Erythroblast (primary cell): ENCODE measurements around the gene TESK2.

Source experiments
- GATA1 ChIP-seq: IDR thresholded peaks from 2 replicates; pipeline ENCODE4 v1.6.1; 2011; ENCODE audit warnings: low read depth, mild to moderate bottlenecking, control low read depth, low read length, moderate library complexity
- POLR2A ChIP-seq: IDR thresholded peaks from 2 replicates; pipeline ENCODE4 v1.6.1; 2011; ENCODE audit warnings: mild to moderate bottlenecking, low read length

DNA sequence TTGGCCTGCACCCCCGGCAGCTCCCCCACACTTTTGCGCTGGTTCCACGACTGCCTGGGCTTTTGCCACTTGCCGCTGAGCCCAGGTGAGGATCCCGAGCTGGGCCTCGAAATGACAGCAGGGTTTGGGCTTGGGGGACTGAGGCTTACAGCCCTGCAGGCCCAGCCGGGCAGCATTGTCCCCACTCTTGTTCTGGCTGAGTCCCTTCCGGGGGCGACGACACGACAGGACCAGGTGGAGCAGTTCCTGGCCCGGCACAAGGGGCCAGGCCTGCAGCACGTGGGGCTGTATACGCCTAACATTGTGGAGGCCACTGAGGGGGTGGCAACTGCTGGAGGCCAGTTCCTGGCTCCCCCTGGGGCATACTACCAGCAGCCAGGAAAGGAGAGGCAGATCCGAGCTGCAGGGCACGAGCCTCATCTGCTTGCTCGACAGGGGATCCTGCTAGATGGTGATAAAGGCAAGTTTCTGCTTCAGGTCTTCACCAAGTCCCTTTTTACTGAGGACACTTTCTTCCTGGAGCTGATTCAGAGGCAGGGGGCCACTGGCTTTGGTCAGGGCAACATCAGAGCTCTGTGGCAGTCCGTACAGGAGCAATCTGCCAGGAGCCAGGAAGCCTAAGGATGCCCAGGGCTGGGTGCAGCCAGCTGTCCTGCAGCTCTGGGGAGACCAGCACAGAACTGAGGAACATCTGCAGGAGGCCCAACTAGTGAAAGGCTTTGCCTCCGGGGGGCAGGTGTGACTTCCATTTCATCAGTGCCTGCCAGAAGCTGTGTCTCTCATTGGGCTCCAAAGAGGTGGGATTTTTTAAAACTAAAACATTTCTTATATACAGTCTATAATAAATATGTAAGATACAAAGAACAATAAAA, 163.1 kb downstream of the TESK2 start:
- TF ChIP-seq POLR2A (no peak), GATA1 (no peak)
